Fibroblast of the aortic adventitia (primary cell): ENCODE measurements around the gene MCUB. TPM values are rescaled to one million over a fixed set of nuclear protein-coding genes. Genes with fewer than 3 reads are reported as not detected.

ENCODE experiments used
- DNase-seq: peaks from one replicate; pipeline ENCODE4 v3.0.0-alpha.2; 2010; ENCODE audit warnings: low read depth
- H3K4me3 ChIP-seq: 2 replicates; pipeline ENCODE4 v1.5.1; 2011; ENCODE audit warnings: low read depth, mild to moderate bottlenecking, control low read depth, low read length, moderate library complexity
- CTCF ChIP-seq: IDR thresholded peaks from 2 replicates; pipeline ENCODE4 v1.5.1; 2011; ENCODE audit warnings: mild to moderate bottlenecking, low read length, control low read depth, inconsistent platforms; ENCODE audit not compliant: insufficient read depth
- total RNA-seq: library from RNA; depleted of rRNA; stranded (reverse); fragments of >200 nt; gene quantifications from 2 replicates; pipeline ENCODE4 v1.2.3, GENCODE V29; 2012; ENCODE audit warnings: low replicate concordance

The MCUB gene
- total RNA-seq, 1 donor: 49.3 TPM

GRCh38 chr4:109702950-109703663, 143.1 kb downstream of the MCUB start, which contains the start of gene CASP6:
CASP6 (minus strand) TSS chr4:109703445; CDS start chr4:109703395, 50 bp downstream.
- peak within 1 kb of the TSS; percentile 93 for H3K4me3 ChIP-seq
- TF ChIP-seq CTCF: peak; percentile 77
- DNase-seq: peak; percentile 72

GRCh38 chr4:109703664-109704361, 143.8 kb downstream of the MCUB start:
- DNase-seq: peak; percentile 15
- H3K4me3 ChIP-seq: peak overlapping the region; percentile 93
- no peak for TF ChIP-seq CTCF

- peak; percentile 10 for DNase-seq
- H3K4me3 ChIP-seq: no peak overlapping the region
- TF ChIP-seq CTCF: no peak
Observed at GRCh38 chr4:109708435-109708834, 148.4 kb downstream of the MCUB start.

GRCh38 chr4:109708990-109709389, 148.9 kb downstream of the MCUB start:
- TF ChIP-seq CTCF: no peak
- no peak for DNase-seq
- H3K4me3 ChIP-seq: no peak overlapping the region

GRCh38 chr4:109713500-109713899, 153.5 kb downstream of the MCUB start:
- H3K4me3 ChIP-seq: no peak overlapping the region
- no peak for TF ChIP-seq CTCF
- no peak for DNase-seq

GRCh38 chr4:109718759-109719158, 158.7 kb downstream of the MCUB start:
- no peak overlapping the region for H3K4me3 ChIP-seq
- DNase-seq: no peak
- TF ChIP-seq CTCF: no peak
